ENCODE results near the gene ATG4B. TPM values are rescaled to one million over a fixed set of nuclear protein-coding genes. Genes with fewer than 3 reads are reported as not detected.

ATG4B gene
- total and polyA plus RNA-seq, 2 of the 4 experiments (the other 2 are of a cell fraction): 113 to 146 TPM

GRCh38 chr2:241703032-241703604 lies 65.6 kb downstream of the ATG4B start (continued):
- no peak for TF ChIP-seq SMC3 (IDR thresholded peaks at IDR 0.05; ENCODE audit: low read depth, low read length)

- Histone ChIP-seq H3K23ac (ENCODE audit: low read depth, low read length) (no peak overlapping the region), H2BK15ac (ENCODE audit: low read depth, low read length) (no peak overlapping the region), H4K5ac (ENCODE audit: low read depth, low read length) (no peak overlapping the region), H3K79me1 (ENCODE audit: low read depth in 1 of 2, low read length in 2 of 2) (peaks cover 12 to 25% of the 10 kb centered on the region in 2 experiments; a peak in 3 of 4 replicates), H3K4me3 (ENCODE audit: insufficient read depth, low read depth, low read length) (no peak overlapping the region), H3K9me3 (ENCODE audit: control insufficient read depth, insufficient read depth, low read length) (peaks cover 4% of the 10 kb centered on the region; the same call in 1 of the 2 replicates), H3K4me1 (ENCODE audit: control insufficient read depth, insufficient read depth, low read length) (peaks cover 4% of the 10 kb centered on the region; the same call in 1 of the 2 replicates), H3K27me3 (ENCODE audit: control insufficient read depth, insufficient read depth, low read length) (no peaks in the 10 kb centered on the region), H3K36me3 (ENCODE audit: control insufficient read depth, insufficient read depth, low read length) (peaks cover 47% of the 10 kb centered on the region), H2AFZ (replicated peaks; ENCODE audit: low read length, poor library complexity) (no peak overlapping the region), H2AK5ac (ENCODE audit: low read depth, low read length) (no peak overlapping the region), H2BK120ac (ENCODE audit: low read depth, low read length) (no peak overlapping the region), H4K20me1 (ENCODE audit: insufficient read depth, low read length) (peaks cover 16% of the 10 kb centered on the region), H4K8ac (ENCODE audit: low read depth in 2 of 2, low read length in 2 of 2) (no peak overlapping the region), H3K14ac (replicated peaks; ENCODE audit: low read depth, low read length) (no peak overlapping the region), H3K9ac (ENCODE audit: low read depth, low read length) (no peak overlapping the region), H3K27ac (ENCODE audit: insufficient read depth, low read length) (no peak overlapping the region), H2BK5ac (ENCODE audit: low read depth, low read length, poor library complexity, severe bottlenecking) (no peak overlapping the region), H3K4ac (ENCODE audit: low read depth, low read length) (no peak overlapping the region), H2AK9ac (replicated peaks; ENCODE audit: low read depth, low read length, poor library complexity) (no peak overlapping the region), H3K9me1 (ENCODE audit: insufficient read depth, low read length) (peaks cover 7% of the 10 kb centered on the region; the same call in 1 of the 2 replicates), H2BK20ac (ENCODE audit: low read depth, low read length) (no peak overlapping the region), H3K4me2 (ENCODE audit: low read depth, low read length) (no peak overlapping the region), H3K18ac (ENCODE audit: low read depth, low read length) (no peak overlapping the region), H3K56ac (ENCODE audit: extremely low read depth, insufficient read depth, low read length) (no peak overlapping the region), H4K91ac (ENCODE audit: insufficient read depth, low read depth, low read length) (no peak overlapping the region)
- no TSS peak for BruUV-seq (replicated peaks)
- ATAC-seq (ENCODE audit: low read depth): no peak
- TF ChIP-seq BHLHE40 (IDR thresholded peaks at IDR 0.05; ENCODE audit: low read depth, low read length): no peak
- no peak for TF ChIP-seq USF2 (IDR thresholded peaks at IDR 0.05; ENCODE audit: low read depth, low read length)
- no peak for TF ChIP-seq MAZ (IDR thresholded peaks at IDR 0.05; ENCODE audit: borderline replicate concordance, low read depth, low read length)
- TF ChIP-seq NFE2L2 (IDR thresholded peaks at IDR 0.05; ENCODE audit: low read depth, low read length): no peak
- TF ChIP-seq MAFK (IDR thresholded peaks at IDR 0.05; ENCODE audit: low read depth, low read length): no peak
- dilution Hi-C loops (cut with HindIII; ENCODE audit: low sequenced_read_pairs, unreplicated experiment): no loop called here
- CTCF ChIA-PET: interaction anchor here (0.6 kb wide), 1 partner anchor 296 kb away, joined by 12 read pairs; no protein-coding TSS in a partner anchor
- POLR2A ChIA-PET (ENCODE audit: unreplicated experiment): no interaction called here
- DNase-seq: no peak
- intact Hi-C loops (cut with micrococcal nuclease): loop anchor here (10.0 kb wide), 1 partner anchor 168 kb away; no protein-coding TSS in a partner anchor
- in situ Hi-C loops (cut with MboI; ENCODE audit: low sequenced_read_pairs): no loop called here
- WGBS, 2 experiments (ENCODE audit: extremely low coverage in 2 of 2, insufficient read length in 1 of 2): no CpG with 5 or more reads among the region's 6 CpGs
Measured at GRCh38 chr2:241706537-241706936, 69.0 kb downstream of the ATG4B start.
